PC-3 (cell line): ENCODE data around the gene MMP11.

Experiments
- EZH2phosphoT487 ChIP-seq: fragments of 300-600 bp; sonication (generic); IDR thresholded peaks from 2 replicates; pipeline ENCODE4 v1.6.1; 2018; ENCODE audit warnings: mild to moderate bottlenecking, antibody characterized with exemption, low read length, borderline replicate concordance
- TF ChIP-seq, protein P1 (sequence below): fragments of 300-600 bp; sonication (generic); conservative IDR thresholded peaks from 2 replicates; pipeline ENCODE4 v1.5.1; 2017; ENCODE audit warnings: antibody characterized with exemption, low read depth, mild to moderate bottlenecking, low read length

GRCh38 chr22:23787600-23787896 is 14.9 kb downstream of the MMP11 start:
- no peak for TF ChIP-seq EZH2phosphoT487
- TF ChIP-seq, protein P1, sequence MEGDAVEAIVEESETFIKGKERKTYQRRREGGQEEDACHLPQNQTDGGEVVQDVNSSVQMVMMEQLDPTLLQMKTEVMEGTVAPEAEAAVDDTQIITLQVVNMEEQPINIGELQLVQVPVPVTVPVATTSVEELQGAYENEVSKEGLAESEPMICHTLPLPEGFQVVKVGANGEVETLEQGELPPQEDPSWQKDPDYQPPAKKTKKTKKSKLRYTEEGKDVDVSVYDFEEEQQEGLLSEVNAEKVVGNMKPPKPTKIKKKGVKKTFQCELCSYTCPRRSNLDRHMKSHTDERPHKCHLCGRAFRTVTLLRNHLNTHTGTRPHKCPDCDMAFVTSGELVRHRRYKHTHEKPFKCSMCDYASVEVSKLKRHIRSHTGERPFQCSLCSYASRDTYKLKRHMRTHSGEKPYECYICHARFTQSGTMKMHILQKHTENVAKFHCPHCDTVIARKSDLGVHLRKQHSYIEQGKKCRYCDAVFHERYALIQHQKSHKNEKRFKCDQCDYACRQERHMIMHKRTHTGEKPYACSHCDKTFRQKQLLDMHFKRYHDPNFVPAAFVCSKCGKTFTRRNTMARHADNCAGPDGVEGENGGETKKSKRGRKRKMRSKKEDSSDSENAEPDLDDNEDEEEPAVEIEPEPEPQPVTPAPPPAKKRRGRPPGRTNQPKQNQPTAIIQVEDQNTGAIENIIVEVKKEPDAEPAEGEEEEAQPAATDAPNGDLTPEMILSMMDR, result no peak
